Esophagus squamous epithelium (tissue), 4 donors: ENCODE data around the gene FAU.

ENCODE experiments used
- CTCF ChIP-seq, 6 experiments: fragments of 450-650 bp in 4 of 6; fragments of 200-600 bp in 2 of 6; sonication (generic) in 2 of 6; IDR thresholded peaks; one replicate each; pipeline ENCODE4 v1.5.1; 2016 to 2019; ENCODE audit warnings: antibody characterized with exemption in 6 of 6, mild to moderate bottlenecking in 4 of 6, moderate library complexity in 4 of 6
- POLR2A ChIP-seq, 4 donors: fragments of 450-650 bp; IDR thresholded peaks; one replicate each; pipeline ENCODE4 v1.6.1; 2017; ENCODE audit warnings: antibody characterized with exemption in 4 of 4, mild to moderate bottlenecking in 4 of 4, moderate library complexity in 3 of 4

GRCh38 chr11:65090628-65091027 lies 31.3 kb downstream of the FAU start:
- TF ChIP-seq CTCF (IDR thresholded peaks at IDR 0.05) (no peak), POLR2A (IDR thresholded peaks at IDR 0.05) (no peak)
